Kidney (tissue), 14 donors: ENCODE data around the gene TMED9. TPM values are rescaled to one million over a fixed set of nuclear protein-coding genes. Genes with fewer than 3 reads are reported as not detected.
A peak's percentile ranks its signal among the peaks of the same experiment; 100 is the strongest.
"Not testable (repeated sequence)": the region's sequence is repeated elsewhere in the genome, so short reads cannot be mapped to it uniquely, and the experiment has no call there.

ENCODE experiments used
- DNase-seq, 5 donors: peaks; one replicate each; pipeline ENCODE4 v3.0.0-alpha.2; 2013 to 2020
- FAIRE-seq: peaks from 2 replicates; lab custom pipeline; 2012; peaks lifted over from hg19 to GRCh38; lab: Jason Lieb, UNC
- H3K27ac ChIP-seq, 2 donors: one replicate each; pipeline ENCODE4 v1.7.0; 2013; ENCODE audit warnings: low read depth in 2 of 2, low read length in 2 of 2, inconsistent platforms in 1 of 2
- H3K27me3 ChIP-seq: one replicate; pipeline ENCODE4 v1.7.1; 2013; ENCODE audit warnings: low read length, inconsistent platforms; ENCODE audit not compliant: control insufficient read depth, insufficient read depth
- H3K36me3 ChIP-seq, 3 donors: one replicate each; pipeline versions ENCODE4 v1.7.0 to v1.7.1; 2013; ENCODE audit warnings: low read length in 3 of 3, control low read depth in 1 of 3, inconsistent platforms in 1 of 3; ENCODE audit not compliant: insufficient read depth in 3 of 3, control insufficient read depth in 2 of 3
- H3K4me1 ChIP-seq, 3 donors: one replicate each; pipeline versions ENCODE4 v1.7.0 to v1.7.1; 2013; ENCODE audit warnings: low read length in 3 of 3, inconsistent platforms in 1 of 3, low read depth in 1 of 3; ENCODE audit not compliant: control insufficient read depth in 2 of 3, insufficient read depth in 2 of 3
- H3K4me3 ChIP-seq, 3 donors: one replicate each; pipeline versions ENCODE4 v1.7.0 to v1.8.1; 2013; ENCODE audit warnings: low read length in 3 of 3, control low read depth in 1 of 3, inconsistent platforms in 1 of 3
- H3K9ac ChIP-seq, 3 donors: one replicate each; pipeline versions ENCODE4 v1.7.0 to v1.7.1; 2013; ENCODE audit warnings: low read length in 3 of 3, control low read depth in 1 of 3, inconsistent platforms in 1 of 3
- H3K9me3 ChIP-seq, 3 donors: one replicate each; pipeline versions ENCODE4 v1.7.0 to v1.7.1; 2013; ENCODE audit warnings: low read length in 3 of 3, control low read depth in 1 of 3, inconsistent platforms in 1 of 3; ENCODE audit not compliant: control insufficient read depth in 2 of 3, insufficient read depth in 1 of 3
- CTCF ChIP-seq: IDR thresholded peaks from 3 replicates; pipeline ENCODE4 v1.5.1; 2012; ENCODE audit warnings: mild to moderate bottlenecking, moderate library complexity, borderline replicate concordance; ENCODE audit not compliant: insufficient read depth; ENCODE audit errors: extremely low read depth
- intact Hi-C: fragments of 100-400 bp; cut with DNase I; formaldehyde crosslinking; loops from one replicate; pipeline ENCODE4 v1.11.1; 2022
- polyA plus RNA-seq: library from polyadenylated mRNA; stranded (reverse); fragments of 350-450 nt; fragmentation: Illumina TruSeq; extraction: RNeasy Lipid Tissue Mini Kit (QIAGEN cat#74804); gene quantifications from one replicate; pipeline ENCODE4 v1.2.3, GENCODE V29; 2014; ENCODE audit warnings: low read depth, low replicate concordance; ENCODE audit not compliant: insufficient read depth
- total RNA-seq: library from RNA; stranded (reverse); fragmentation: NEBNext Ultra II Directional; extraction: Animal tissue kit (Norgen Biotek cat#: 25700); gene quantifications from one replicate; pipeline ENCODE4 v1.2.1, GENCODE V29; 2021
- donor health status: control.
- donor health status: control.
- donor health status: control.
- donor health status: control.
- donor health status: control.
- donor health status: DM: yes; HTN: yes; CAD: no.
- donor health status: Normal renal cell carcinoma (clear cell type).

Gene TMED9
- total and polyA plus RNA-seq, 2 donors from 2014 or later, result 168 to 214 TPM

GRCh38 chr5:177555665-177556064 lies 36.3 kb upstream of the TMED9 start:
- Histone ChIP-seq H3K9ac (no peak overlapping the region), H3K4me1 (peaks cover 3 to 16% (median 15%) of the 10 kb centered on the region in 3 donors), H3K27me3 (no peaks in the 10 kb centered on the region), H3K36me3 (peaks cover 0 to 8% (median 0%) of the 10 kb centered on the region in 3 donors), H3K9me3 (no peaks in the 10 kb centered on the region), H3K4me3 (no peak overlapping the region), H3K27ac (no peak overlapping the region)
- intact Hi-C loops, result no loop called here
- no peak for FAIRE-seq
- no peak for DNase-seq
- TF ChIP-seq CTCF, result no peak

- H3K4me3 ChIP-seq, result no peak overlapping the region
- no peaks in the 10 kb centered on the region for H3K27me3 ChIP-seq
- intact Hi-C loops, result no loop called here
- peaks cover 3 to 16% (median 15%) of the 10 kb centered on the region in 3 donors for H3K4me1 ChIP-seq
- peaks cover 0 to 8% (median 0%) of the 10 kb centered on the region in 3 donors for H3K36me3 ChIP-seq
- no peak overlapping the region for H3K27ac ChIP-seq
- no peak for TF ChIP-seq CTCF
- DNase-seq (peak in 4 of 5 donors; percentile 54 to 73 (median 56)), FAIRE-seq (no peak)
- H3K9me3 ChIP-seq, result no peaks in the 10 kb centered on the region
- H3K9ac ChIP-seq, result no peak overlapping the region
Observed at GRCh38 chr5:177557041-177557647, 34.9 kb upstream of the TMED9 start.

GRCh38 chr5:177557796-177558195 lies 34.2 kb upstream of the TMED9 start:
- intact Hi-C loops, result no loop called here
- DNase-seq (no peak), FAIRE-seq (no peak)
- no peak overlapping the region for H3K27ac ChIP-seq
- no peaks in the 10 kb centered on the region for H3K9me3 ChIP-seq
- H3K4me1 ChIP-seq, result peaks cover 3 to 12% (median 10%) of the 10 kb centered on the region in 3 donors
- TF ChIP-seq CTCF, result no peak
- no peaks in the 10 kb centered on the region for H3K27me3 ChIP-seq
- no peak overlapping the region for H3K4me3 ChIP-seq
- H3K36me3 ChIP-seq, result peaks cover 0 to 1% (median 0%) of the 10 kb centered on the region in 3 donors
- no peak overlapping the region for H3K9ac ChIP-seq

GRCh38 chr5:177559446-177559941 lies 32.5 kb upstream of the TMED9 start:
- H3K9ac ChIP-seq, DNase-seq, H3K27ac ChIP-seq, H3K9me3 ChIP-seq, H3K27me3 ChIP-seq, H3K4me3 ChIP-seq, FAIRE-seq, intact Hi-C loops, H3K4me1 ChIP-seq, H3K36me3 ChIP-seq: not testable (repeated sequence)
